Measurements from ENCODE around the gene GTF3C2. TPM values are rescaled to one million over a fixed set of nuclear protein-coding genes. Genes with fewer than 3 reads are reported as not detected.

The GTF3C2 gene
- total RNA-seq, 4 donors from 2014 or later = 55.7 to 79.2 (median 63.6) TPM

Other genes starting within 250 kb of the GTF3C2 start
- 1 to 10 TPM in 2 of 4 donors, under 1 TPM in 1, not detected in 1; 0.27 to 4.9 (median 1.1) TPM for gene CGREF1, start 237.6 kb downstream of the GTF3C2 start, total RNA-seq
- gene ABHD1, start 232.9 kb downstream of the GTF3C2 start, total RNA-seq = under 1 TPM in 1 of 4 donors, not detected in 3; 0.48 TPM
- gene PREB, start 222.1 kb downstream of the GTF3C2 start, total RNA-seq = 100 to 1,000 TPM in 1 of 4 donors, 10 to 100 TPM in 3; 53.2 to 105 (median 71.1) TPM
- not detected for gene PRR30, start 217.4 kb downstream of the GTF3C2 start, total RNA-seq
- not detected for gene TCF23, start 207.8 kb downstream of the GTF3C2 start, total RNA-seq
- gene ATRAID, start 144.7 kb downstream of the GTF3C2 start, total RNA-seq = 100 to 1,000 TPM in 2 of 4 donors, 10 to 100 TPM in 2; 64.7 to 179 (median 121) TPM
- gene SLC5A6, start 144.5 kb downstream of the GTF3C2 start, total RNA-seq = 10 to 100 TPM; 22.8 to 58.3 (median 41.0) TPM
- 10 to 100 TPM; 11.9 to 25.9 (median 16.6) TPM for gene CAD, start 139.4 kb downstream of the GTF3C2 start, total RNA-seq
- gene SLC30A3, start 93.7 kb downstream of the GTF3C2 start, total RNA-seq = under 1 TPM in 1 of 4 donors, not detected in 3; 0.60 TPM
- gene DNAJC5G, start 81.3 kb downstream of the GTF3C2 start, total RNA-seq = not detected
- gene TRIM54, start 74.3 kb downstream of the GTF3C2 start, total RNA-seq = 1 to 10 TPM in 2 of 4 donors, under 1 TPM in 1, not detected in 1; 0.40 to 1.9 (median 1.2) TPM
- gene UCN, start 48.3 kb downstream of the GTF3C2 start, total RNA-seq = 10 to 100 TPM in 1 of 4 donors, 1 to 10 TPM in 1, under 1 TPM in 1, not detected in 1; 0.82 to 10.8 (median 2.2) TPM
- gene MPV17, start 33.7 kb downstream of the GTF3C2 start, total RNA-seq = 10 to 100 TPM; 34.4 to 53.8 (median 38.3) TPM
- 10 to 100 TPM; 12.0 to 36.7 (median 27.5) TPM for gene EIF2B4, start 13.6 kb upstream of the GTF3C2 start, total RNA-seq
- gene SNX17, start 13.9 kb upstream of the GTF3C2 start, total RNA-seq = 10 to 100 TPM; 59.8 to 99.3 (median 73.9) TPM
- 10 to 100 TPM; 24.0 to 41.0 (median 32.6) TPM for gene ZNF513, start 24.0 kb upstream of the GTF3C2 start, total RNA-seq
- 10 to 100 TPM; 43.4 to 54.9 (median 51.7) TPM for gene PPM1G, start 52.8 kb upstream of the GTF3C2 start, total RNA-seq
- gene NRBP1, start 71.9 kb upstream of the GTF3C2 start, total RNA-seq = 10 to 100 TPM; 38.4 to 74.8 (median 66.8) TPM
- gene KRTCAP3, start 85.6 kb upstream of the GTF3C2 start, total RNA-seq = 100 to 1,000 TPM in 1 of 4 donors, 10 to 100 TPM in 3; 18.0 to 112 (median 47.8) TPM
- 100 to 1,000 TPM in 1 of 4 donors, 10 to 100 TPM in 3; 14.5 to 113 (median 43.5) TPM for gene IFT172, start 133.0 kb upstream of the GTF3C2 start, total RNA-seq
- gene FNDC4, start 138.4 kb upstream of the GTF3C2 start, total RNA-seq = 1 to 10 TPM in 3 of 4 donors, under 1 TPM in 1; 0.80 to 8.2 (median 2.5) TPM
- gene GCKR, start 140.1 kb upstream of the GTF3C2 start, total RNA-seq = not detected
- gene ZNF512, start 226.3 kb upstream of the GTF3C2 start, total RNA-seq = 10 to 100 TPM in 3 of 4 donors, 1 to 10 TPM in 1; 9.2 to 33.3 (median 20.2) TPM

Data from transverse colon (tissue), 4 donors.